K562 (cell line): Measurements from ENCODE around the gene GTPBP1. TPM values are rescaled to one million over a fixed set of nuclear protein-coding genes. Genes with fewer than 3 reads are reported as not detected.

Experiments
- ATAC-seq: fragments of 200-7000 bp; cut with Tn5 transposase; 3 replicates; pipeline ENCODE4 v1.9.1; 2020; ENCODE audit warnings: moderate library complexity
- BruUV-seq: library from RNA; stranded (reverse); fragments of 400-500 nt; replicated peaks from 2 replicates; lab custom pipeline; 2021; lab: Mats Ljungman, UMichigan
- CTCF ChIA-PET: fragments of 300-600 bp; formaldehyde crosslinking; extraction: SDS; loops from one replicate; lab custom pipeline; 2021; ENCODE audit warnings: low intra/inter-chr PET ratio; lab: Yijun Ruan, JAX
- POLR2A ChIA-PET: fragments of 300-600, 350-650 bp; sonication (Branson Sonifier 250); formaldehyde crosslinking; extraction: SDS; loops from one replicate; lab custom pipeline; 2021; ENCODE audit warnings: antibody characterized with exemption, inconsistent platforms; lab: Yijun Ruan, JAX
- DNase-seq, 4 experiments: peaks; one replicate each; pipeline versions ENCODE4 v3.0.0 to v3.0.0-alpha.2; 2011 to 2018; ENCODE audit warnings: low spot score in 3 of 4, mixed read lengths in 3 of 4; ENCODE audit errors: extremely low read depth in 1 of 4
- FAIRE-seq: peaks from 2 replicates; lab custom pipeline; 2011; peaks lifted over from hg19 to GRCh38; lab: Jason Lieb, UNC
- H2AFZ ChIP-seq: 2 replicates; pipeline ENCODE4 v1.6.0; 2011; ENCODE audit warnings: low read depth, low read length, control low read depth, inconsistent platforms
- H3K27ac ChIP-seq: fragments of 200-600 bp; 3 replicates; pipeline ENCODE4 v1.8.0; 2011; ENCODE audit warnings: low read depth, mild to moderate bottlenecking, control low read depth, inconsistent platforms, low read length, moderate library complexity, mixed read lengths; ENCODE audit errors: extremely low read depth
- H3K27me3 ChIP-seq, 2 experiments: fragments of 300-600 bp in 1 of 2; 2 replicates in 1 of 2; 3 replicates in 1 of 2; pipeline versions ENCODE4 v1.6.0 to v1.8.0; 2011; ENCODE audit warnings: inconsistent platforms in 2 of 2, low read length in 2 of 2, mild to moderate bottlenecking in 1 of 2, mixed read lengths in 1 of 2, moderate library complexity in 1 of 2; ENCODE audit not compliant: control insufficient read depth in 2 of 2, insufficient read depth in 2 of 2
- H3K36me3 ChIP-seq: fragments of 300-600 bp; 3 replicates; pipeline ENCODE4 v1.8.0; 2011; ENCODE audit warnings: mild to moderate bottlenecking, low read length, inconsistent platforms; ENCODE audit not compliant: control insufficient read depth, insufficient read depth
- H3K4me1 ChIP-seq, 2 experiments: fragments of 200-600 bp in 1 of 2; replicated peaks in 1 of 2; 2 replicates in 1 of 2; 3 replicates in 1 of 2; pipeline versions ENCODE4 v1.5.1 to v1.8.0; 2011; ENCODE audit warnings: inconsistent platforms in 2 of 2, low read length in 2 of 2, mild to moderate bottlenecking in 1 of 2, mixed read lengths in 1 of 2, moderate library complexity in 1 of 2; ENCODE audit not compliant: control insufficient read depth in 2 of 2, insufficient read depth in 2 of 2
- H3K4me2 ChIP-seq: 2 replicates; pipeline ENCODE4 v1.6.1; 2011; ENCODE audit warnings: low read length, control low read depth, inconsistent platforms, mixed read lengths; ENCODE audit not compliant: insufficient read depth
- H3K4me3 ChIP-seq: fragments of 200-600 bp; sonication (generic), shearing (Covaris generic); 2 replicates; pipeline ENCODE4 v1.5.1; 2016; ENCODE audit warnings: control low read depth, inconsistent platforms
- H3K79me2 ChIP-seq: fragments of 200-600 bp; 3 replicates; pipeline ENCODE4 v1.8.0; 2011; ENCODE audit warnings: low read length, inconsistent platforms; ENCODE audit not compliant: control insufficient read depth, insufficient read depth
- H3K9ac ChIP-seq, 2 experiments: 2 replicates each; pipeline versions ENCODE4 v1.6.0 to v1.6.1; 2011; ENCODE audit warnings: low read depth in 2 of 2, low read length in 2 of 2, control low read depth in 1 of 2, inconsistent platforms in 1 of 2, mild to moderate bottlenecking in 1 of 2, mixed read lengths in 1 of 2; ENCODE audit not compliant: insufficient read depth in 1 of 2
- H3K9me1 ChIP-seq: one replicate; pipeline ENCODE4 v1.6.0; 2011; ENCODE audit warnings: inconsistent platforms, mild to moderate bottlenecking, low read length, moderate library complexity; ENCODE audit not compliant: control insufficient read depth, insufficient read depth
- H3K9me3 ChIP-seq: replicated peaks from 2 replicates; pipeline ENCODE4 v1.5.1; 2011; ENCODE audit warnings: low read depth, low read length, inconsistent platforms; ENCODE audit not compliant: control insufficient read depth, insufficient read depth
- H4K20me1 ChIP-seq: replicated peaks from 2 replicates; pipeline ENCODE4 v1.6.1; 2011; ENCODE audit warnings: low read length, inconsistent platforms, mixed read lengths; ENCODE audit not compliant: control insufficient read depth, insufficient read depth
- EP400 ChIP-seq: fragments of 450-650 bp; IDR thresholded peaks from 2 replicates; pipeline ENCODE4 v1.6.1; 2017; ENCODE audit warnings: antibody characterized with exemption, mild to moderate bottlenecking, moderate library complexity
- ESRRA ChIP-seq: fragments of 450-650 bp; IDR thresholded peaks from 2 replicates; pipeline ENCODE4 v1.6.1; 2014; ENCODE audit warnings: low read depth, mild to moderate bottlenecking, moderate library complexity, borderline replicate concordance
- HCFC1 ChIP-seq: IDR thresholded peaks from 2 replicates; pipeline ENCODE4 v1.6.1; 2012; ENCODE audit warnings: low read depth, low read length, improper control_type of control experiment
- MBD1 ChIP-seq: fragments of 250-450 bp; sonication (Bioruptor Pico); IDR thresholded peaks from 2 replicates; pipeline ENCODE4 v1.8.0; 2022; ENCODE audit warnings: inconsistent platforms
- MCM7 ChIP-seq, 2 experiments: fragments of 450-650 bp; IDR thresholded peaks; 2 replicates each; pipeline ENCODE4 v1.6.1; 2016 to 2018
- POLR2A ChIP-seq: fragments of 450-650 bp; conservative IDR thresholded peaks from 2 replicates; pipeline ENCODE4 v1.6.1; 2016
- PTTG1 ChIP-seq: fragments of 450-650 bp; IDR thresholded peaks from 2 replicates; pipeline ENCODE4 v1.6.1; 2016; ENCODE audit warnings: low read depth, mild to moderate bottlenecking, missing genetic modification characterization, missing compliant biosample characterization
- XRCC3 ChIP-seq: fragments of 450-650 bp; IDR thresholded peaks from 2 replicates; pipeline ENCODE4 v1.6.1; 2017; ENCODE audit warnings: mild to moderate bottlenecking, moderate library complexity
- WGBS: fragments of 100-300 bp; shearing (Covaris generic); methylation state at CpG from one replicate; pipeline ENCODE4 v1.1.6; 2016; ENCODE audit warnings: low coverage, mixed read lengths; ENCODE audit not compliant: insufficient coverage; ENCODE audit errors: missing lambda C conversion rate; 5-methylcytosine and 5-hydroxymethylcytosine counted together
- in situ Hi-C: fragments of 300-500 bp; cut with MboI; formaldehyde crosslinking; loops from 4 replicates; pipeline ENCODE4 v1.15.0; 2018; ENCODE audit warnings: inconsistent platforms, mixed read lengths
- intact Hi-C: fragments of 100-400 bp; cut with micrococcal nuclease; formaldehyde crosslinking; loops from 2 replicates; pipeline ENCODE4 v1.14.2; 2022
- polyA plus RNA-seq, 8 experiments: library from polyadenylated mRNA; depleted of rRNA in 4 of 8; stranded (reverse) in 5 of 8; unstranded in 3 of 8; fragments of >200 nt; fragmentation: Nextera tagmentation in 2 of 8; fragmentation: Illumina TruSeq in 1 of 8; extraction: Ambion mirVana in 2 of 8; extraction: Trizol in 1 of 8; gene quantifications; 2 replicates each; pipeline versions ENCODE4 v1.2.1 to v1.2.3, GENCODE V29; 2011 to 2014; ENCODE audit warnings: inconsistent platforms in 1 of 8, missing spikeins in 1 of 8
- total RNA-seq, 7 experiments: library from RNA; depleted of rRNA in 6 of 7; stranded (reverse); fragments of >200 nt in 6 of 7; fragmentation: Illumina TruSeq in 2 of 7; extraction: Trizol in 2 of 7; gene quantifications; 2 replicates each; pipeline versions ENCODE4 v1.2.1 to v1.2.3, GENCODE V29; 2011 to 2021; ENCODE audit warnings: low replicate concordance in 1 of 7

Gene GTPBP1
- total and polyA plus RNA-seq, 9 of the 15 experiments (the other 6 are each of a cell fraction or from before 2014, with no cell fraction given), result 0.83 to 53.2 (median 23.3) TPM

GRCh38 chr22:38750104-38750503 is 44.4 kb downstream of the GTPBP1 start:
- Histone ChIP-seq H3K9me3 (no peaks in the 10 kb centered on the region), H2AFZ (no peak overlapping the region), H3K9me1 (no peaks in the 10 kb centered on the region), H3K9ac (no peak overlapping the region), H3K4me2 (no peak overlapping the region), H3K27me3 (no peaks in the 10 kb centered on the region), H3K4me3 (no peak overlapping the region), H3K36me3 (peaks cover 68% of the 10 kb centered on the region; the same call in 2 of the 3 replicates), H3K79me2 (peaks cover 18% of the 10 kb centered on the region), H4K20me1 (no peaks in the 10 kb centered on the region; the same call in 1 of the 2 replicates), H3K27ac (no peak overlapping the region), H3K4me1 (peaks cover 4 to 8% of the 10 kb centered on the region in 2 experiments; a peak in 4 of 5 replicates)
- ChIA-PET CTCF (interaction anchor here (0.6 kb wide), 1 partner anchor 779 kb away, joined by 3 read pairs; no protein-coding TSS in a partner anchor), POLR2A (interaction anchor here (0.6 to 0.7 kb wide), 3 partner anchors 14 to 382 kb away, joined by 3 read pairs; no protein-coding TSS in a partner anchor)
- FAIRE-seq (no peak), DNase-seq (no peak), ATAC-seq (no peak)
- BruUV-seq, result no TSS peak
- intact Hi-C loops, result no loop called here
- TF ChIP-seq MCM7 (IDR thresholded peaks at IDR 0.05), result no peak
- no peak for TF ChIP-seq XRCC3
- no peak for TF ChIP-seq HCFC1
- no peak for TF ChIP-seq POLR2A
- TF ChIP-seq EP400, result no peak
- TF ChIP-seq MBD1, result no peak
- TF ChIP-seq ESRRA, result no peak
- no peak for TF ChIP-seq PTTG1 (tag)
- 93% methylated on average over 5 of the region's 14 CpGs for WGBS
- in situ Hi-C loops, result no loop called here
